Testis (tissue), 2 donors: ENCODE measurements around the gene NKX6-2.

Experiments
- POLR2A ChIP-seq: fragments of 450-650 bp; IDR thresholded peaks from one replicate; pipeline ENCODE4 v1.6.1; 2017; ENCODE audit warnings: antibody characterized with exemption, mild to moderate bottlenecking, moderate library complexity
- TF ChIP-seq, protein P1 (sequence below), 3 experiments: fragments of 450-650 bp in 2 of 3; fragments of 200-600 bp in 1 of 3; sonication (generic) in 1 of 3; IDR thresholded peaks; one replicate each; pipeline ENCODE4 v1.5.1; 2016 to 2019; ENCODE audit warnings: antibody characterized with exemption in 3 of 3, mild to moderate bottlenecking in 2 of 3, moderate library complexity in 1 of 3

DNA sequence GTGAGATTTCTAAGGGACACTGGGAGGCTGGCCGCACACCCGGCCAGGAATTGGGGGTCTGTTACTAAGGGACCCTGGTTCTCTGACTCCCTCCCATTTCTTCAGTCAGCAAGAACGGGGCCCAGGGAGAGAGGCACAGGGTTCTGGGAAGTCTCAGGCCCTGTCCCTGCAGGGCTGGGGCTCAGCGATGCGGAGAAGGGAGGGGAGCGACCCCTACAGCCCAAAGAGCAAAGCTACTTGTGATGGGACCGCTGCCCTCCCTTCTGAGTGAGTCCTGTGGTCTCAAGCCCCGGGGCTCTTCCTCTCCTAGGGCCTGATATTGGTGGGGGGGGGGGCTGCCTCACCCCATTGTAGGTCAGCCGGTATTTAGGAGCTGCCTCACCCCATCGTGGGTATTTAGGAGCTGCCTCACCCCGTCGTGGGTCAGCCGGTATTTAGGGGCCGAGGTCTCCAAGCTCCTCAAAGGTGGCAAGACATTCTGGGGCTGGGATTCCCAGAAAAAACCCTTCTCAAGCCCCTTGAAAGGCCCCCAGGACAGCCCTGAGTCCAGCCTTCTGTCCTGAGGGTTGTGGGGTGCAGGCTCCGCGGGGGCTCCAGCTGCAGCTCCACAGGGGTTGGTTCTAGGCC lies 16.9 kb upstream of the NKX6-2 start:
- TF ChIP-seq, protein P1, sequence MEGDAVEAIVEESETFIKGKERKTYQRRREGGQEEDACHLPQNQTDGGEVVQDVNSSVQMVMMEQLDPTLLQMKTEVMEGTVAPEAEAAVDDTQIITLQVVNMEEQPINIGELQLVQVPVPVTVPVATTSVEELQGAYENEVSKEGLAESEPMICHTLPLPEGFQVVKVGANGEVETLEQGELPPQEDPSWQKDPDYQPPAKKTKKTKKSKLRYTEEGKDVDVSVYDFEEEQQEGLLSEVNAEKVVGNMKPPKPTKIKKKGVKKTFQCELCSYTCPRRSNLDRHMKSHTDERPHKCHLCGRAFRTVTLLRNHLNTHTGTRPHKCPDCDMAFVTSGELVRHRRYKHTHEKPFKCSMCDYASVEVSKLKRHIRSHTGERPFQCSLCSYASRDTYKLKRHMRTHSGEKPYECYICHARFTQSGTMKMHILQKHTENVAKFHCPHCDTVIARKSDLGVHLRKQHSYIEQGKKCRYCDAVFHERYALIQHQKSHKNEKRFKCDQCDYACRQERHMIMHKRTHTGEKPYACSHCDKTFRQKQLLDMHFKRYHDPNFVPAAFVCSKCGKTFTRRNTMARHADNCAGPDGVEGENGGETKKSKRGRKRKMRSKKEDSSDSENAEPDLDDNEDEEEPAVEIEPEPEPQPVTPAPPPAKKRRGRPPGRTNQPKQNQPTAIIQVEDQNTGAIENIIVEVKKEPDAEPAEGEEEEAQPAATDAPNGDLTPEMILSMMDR (IDR thresholded peaks at IDR 0.05), result no peak
- TF ChIP-seq POLR2A, result no peak
